Stomach (tissue), 9 donors: ENCODE results near the gene BBC3. TPM values are rescaled to one million over a fixed set of nuclear protein-coding genes. Genes with fewer than 3 reads are reported as not detected.

Source experiments
- DNase-seq, 2 donors: peaks; one replicate each; pipeline versions ENCODE4 v3.0.0 to v3.0.0-alpha.2; 2013 to 2019
- H3K27ac ChIP-seq, 5 donors: fragments of 200-600 bp in 4 of 5; sonication (generic) in 4 of 5; one replicate each; pipeline ENCODE4 v1.5.1; 2013 to 2019; ENCODE audit warnings: mild to moderate bottlenecking in 1 of 5, moderate library complexity in 1 of 5
- H3K27me3 ChIP-seq, 3 donors: fragments of 200-600 bp; sonication (generic); one replicate each; pipeline ENCODE4 v1.5.1; 2017 to 2019; ENCODE audit warnings: mixed run types in 1 of 3
- H3K36me3 ChIP-seq, 4 donors: fragments of 200-600 bp; sonication (generic); 1 replicate in 3 of 4; 2 replicates in 1 of 4; pipeline ENCODE4 v1.5.1; 2016 to 2019
- H3K4me1 ChIP-seq, 4 donors: fragments of 200-600 bp; sonication (generic); one replicate each; pipeline ENCODE4 v1.5.1; 2016 to 2019
- H3K4me3 ChIP-seq, 4 donors: fragments of 200-600 bp; sonication (generic) in 3 of 4; one replicate each; pipeline ENCODE4 v1.5.1; 2016 to 2019; ENCODE audit warnings: mild to moderate bottlenecking in 1 of 4
- H3K9me3 ChIP-seq, 4 donors: fragments of 200-600 bp; sonication (generic); one replicate each; pipeline ENCODE4 v1.5.1; 2016 to 2019
- CTCF ChIP-seq, 7 experiments: fragments of 450-650 bp in 4 of 7; fragments of 200-600 bp in 3 of 7; sonication (generic) in 3 of 7; IDR thresholded peaks; one replicate each; pipeline ENCODE4 v1.5.1; 2016 to 2019; ENCODE audit warnings: antibody characterized with exemption in 7 of 7, control low read depth in 2 of 7, mild to moderate bottlenecking in 1 of 7
- EP300 ChIP-seq: sonication (generic); formaldehyde crosslinking; IDR thresholded peaks from one replicate; pipeline ENCODE4 v1.6.1; 2017; ENCODE audit warnings: antibody characterized with exemption
- POLR2A ChIP-seq, 4 donors: fragments of 450-650 bp; IDR thresholded peaks; one replicate each; pipeline ENCODE4 v1.6.1; 2016; ENCODE audit warnings: antibody characterized with exemption in 4 of 4, control low read depth in 2 of 4, mild to moderate bottlenecking in 1 of 4, moderate library complexity in 1 of 4
- POLR2AphosphoS5 ChIP-seq, 3 donors: sonication (generic); formaldehyde crosslinking; IDR thresholded peaks; one replicate each; pipeline ENCODE4 v1.6.1; 2016; ENCODE audit warnings: antibody characterized with exemption in 3 of 3
- WGBS, 5 donors: extraction: QIAGEN DNeasy Blood & Tissue Kit in 3 of 5; methylation state at CpG; one replicate each; pipeline versions ENCODE4 v1.1.5 to v1.1.7; 2013 to 2018; 5-methylcytosine and 5-hydroxymethylcytosine counted together
- intact Hi-C: fragments of 100-400 bp; cut with DNase I; formaldehyde crosslinking; loops from one replicate; pipeline ENCODE4 v1.15.1; 2023; ENCODE audit warnings: low total_unique reads
- polyA plus RNA-seq, 3 donors: library from polyadenylated mRNA; stranded (reverse); fragments of 200-250 nt; gene quantifications; one replicate each; pipeline ENCODE4 v1.2.3, GENCODE V29; 2013
- total RNA-seq, 5 donors: library from RNA; depleted of rRNA; stranded (reverse); fragments of >200 nt; gene quantifications; one replicate each; pipeline versions ENCODE4 v1.1.0 to v1.2.3, GENCODE V29; 2014 to 2016
- donor health status: healthy with polysubstance abuse.
- donor health status: Bipolar disorder and iron deficiency.
- donor health status: healthy.

BBC3 gene
- total and polyA plus RNA-seq, 8 donors = 2.9 to 69.2 (median 10.9) TPM

- Histone ChIP-seq H3K4me3 (no peak overlapping the region), H3K27me3 (no peaks in the 10 kb centered on the region), H3K9me3 (no peaks in the 10 kb centered on the region), H3K36me3 (peaks cover 0 to 38% (median 20%) of the 10 kb centered on the region in 4 donors), H3K4me1 (peaks cover 26 to 70% (median 43%) of the 10 kb centered on the region in 4 donors), H3K27ac (peak overlapping the region in 3 of 5 donors; percentile 34 to 77 (median 36))
- 68 to 96% (median 81%) methylated on average over 2 of the region's 2 CpGs for whole genome bisulfite sequencing, 5 donors
- DNase-seq = no peak
- intact Hi-C loops = no loop called here
- TF ChIP-seq CTCF (IDR thresholded peaks at IDR 0.05) (no peak), POLR2AphosphoS5 (IDR thresholded peaks at IDR 0.05) (no peak), POLR2A (IDR thresholded peaks at IDR 0.05) (no peak), EP300 (no peak)
Measured at GRCh38 chr19:47187335-47187655, 43.7 kb downstream of the BBC3 start.

DNA sequence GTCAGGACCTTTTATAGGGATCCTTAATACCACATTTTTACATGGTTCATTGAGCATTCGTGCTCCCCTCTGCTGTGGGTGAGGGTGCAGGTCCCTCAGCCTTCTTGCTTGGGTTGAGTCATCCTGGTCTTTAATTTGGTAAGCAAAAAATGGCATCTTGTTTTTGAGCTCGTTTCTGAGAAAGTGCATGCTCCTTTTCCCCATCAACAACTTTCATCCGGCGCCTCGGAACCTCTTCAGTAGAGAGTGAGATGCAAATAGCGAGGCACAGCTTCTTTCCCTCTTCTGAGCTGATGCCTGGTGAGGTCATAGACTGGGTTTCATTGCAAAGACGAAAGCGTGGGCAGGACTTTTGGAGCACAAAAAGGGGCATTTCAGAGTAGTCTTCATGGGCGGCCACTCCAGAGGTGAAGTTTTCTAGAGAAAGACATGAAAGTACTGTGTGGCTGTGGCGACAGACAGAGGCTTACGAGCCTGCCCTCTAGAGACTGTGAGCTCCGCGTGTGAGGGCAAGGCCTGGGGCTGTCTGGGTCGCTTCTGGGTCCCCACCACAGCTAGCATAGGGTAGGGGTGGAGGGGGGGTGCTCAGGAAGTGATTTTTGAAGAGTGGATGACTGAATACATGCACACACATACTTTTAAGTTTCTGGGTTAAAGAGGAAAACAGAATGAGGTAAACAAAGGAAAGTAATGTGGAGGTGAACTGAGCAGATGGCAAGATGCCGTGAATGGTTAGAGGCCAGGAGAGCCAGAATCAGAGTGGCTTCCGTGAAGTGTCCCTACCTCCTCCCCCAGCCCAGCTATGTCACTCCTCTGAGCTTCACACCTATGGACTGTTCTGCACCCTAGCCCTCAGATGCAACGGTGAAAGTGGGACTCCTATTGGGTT is 44.3 kb downstream of the BBC3 start:
- Histone ChIP-seq H3K36me3 (peaks cover 0 to 44% (median 26%) of the 10 kb centered on the region in 4 donors), H3K9me3 (no peaks in the 10 kb centered on the region), H3K4me1 (peaks cover 26 to 68% (median 42%) of the 10 kb centered on the region in 4 donors), H3K27ac (peak overlapping the region in 4 of 5 donors; percentile 34 to 77 (median 45)), H3K4me3 (no peak overlapping the region), H3K27me3 (no peaks in the 10 kb centered on the region)
- WGBS, 5 donors = 76 to 85% (median 81%) methylated on average over 17 of the region's 17 CpGs
- peak in 1 of 2 donors; percentile 29 for DNase-seq
- TF ChIP-seq CTCF (IDR thresholded peaks at IDR 0.05) = no peak
- no peak for TF ChIP-seq POLR2A (IDR thresholded peaks at IDR 0.05)
- no peak for TF ChIP-seq POLR2AphosphoS5 (IDR thresholded peaks at IDR 0.05)
- TF ChIP-seq EP300 = no peak
- intact Hi-C loops = no loop called here

GRCh38 chr19:47183601-47184000 is 47.4 kb downstream of the BBC3 start:
- Histone ChIP-seq H3K9me3 (no peaks in the 10 kb centered on the region), H3K4me1 (peaks cover 1 to 44% (median 12%) of the 10 kb centered on the region in 4 donors), H3K36me3 (peaks cover 5 to 64% (median 42%) of the 10 kb centered on the region in 4 donors), H3K4me3 (no peak overlapping the region), H3K27me3 (no peaks in the 10 kb centered on the region), H3K27ac (peak overlapping the region in 1 of 5 donors; percentile 19)
- intact Hi-C loops = no loop called here
- 71 to 82% (median 78%) methylated on average over 2 of the region's 2 CpGs for WGBS, 5 donors
- no peak for TF ChIP-seq POLR2A (IDR thresholded peaks at IDR 0.05)
- no peak for TF ChIP-seq POLR2AphosphoS5 (IDR thresholded peaks at IDR 0.05)
- no peak for TF ChIP-seq CTCF (IDR thresholded peaks at IDR 0.05)
- no peak for TF ChIP-seq EP300
- no peak for DNase-seq

GRCh38 chr19:47179653-47180310 is 51.2 kb downstream of the BBC3 start:
- no peak for DNase-seq
- Histone ChIP-seq H3K36me3 (peaks cover 5 to 51% (median 46%) of the 10 kb centered on the region in 4 donors), H3K4me1 (peaks cover 10 to 53% (median 25%) of the 10 kb centered on the region in 4 donors), H3K27ac (no peak overlapping the region), H3K4me3 (no peak overlapping the region), H3K27me3 (no peaks in the 10 kb centered on the region), H3K9me3 (no peaks in the 10 kb centered on the region)
- no peak for TF ChIP-seq EP300
- 73 to 84% (median 78%) methylated on average over 4 of the region's 4 CpGs for WGBS, 5 donors
- intact Hi-C loops = no loop called here
